ENCODE results near the gene MRPL27. TPM values are rescaled to one million over a fixed set of nuclear protein-coding genes. Genes with fewer than 3 reads are reported as not detected.
"Not testable (repeated sequence)": the region's sequence is repeated elsewhere in the genome, so short reads cannot be mapped to it uniquely, and the experiment has no call there.

MRPL27 gene
- total RNA-seq, 1 donor: 64.3 TPM

DNA sequence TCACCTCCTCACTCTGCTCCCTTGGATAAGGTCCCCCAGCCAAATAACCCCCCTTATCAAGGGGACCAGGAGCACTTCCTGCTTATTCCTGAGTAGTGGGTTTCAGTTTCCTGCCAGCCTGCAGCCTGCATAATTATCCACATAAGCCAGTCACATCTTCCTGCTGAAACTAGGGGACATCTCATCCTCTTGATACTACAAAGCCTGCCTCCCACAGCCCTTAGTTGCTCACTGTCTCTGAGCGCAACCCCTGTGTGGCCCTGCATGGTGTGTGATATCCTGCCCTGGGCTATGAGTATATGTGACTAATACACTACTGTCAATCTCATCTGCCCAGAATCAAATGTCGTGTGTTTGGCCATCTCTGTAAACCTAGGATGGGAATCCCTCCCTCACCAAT lies 35.0 kb downstream of the MRPL27 start:
- H3K4me3 ChIP-seq (ENCODE audit: low read depth, low read length): no peak overlapping the region
- TF ChIP-seq, protein P1, sequence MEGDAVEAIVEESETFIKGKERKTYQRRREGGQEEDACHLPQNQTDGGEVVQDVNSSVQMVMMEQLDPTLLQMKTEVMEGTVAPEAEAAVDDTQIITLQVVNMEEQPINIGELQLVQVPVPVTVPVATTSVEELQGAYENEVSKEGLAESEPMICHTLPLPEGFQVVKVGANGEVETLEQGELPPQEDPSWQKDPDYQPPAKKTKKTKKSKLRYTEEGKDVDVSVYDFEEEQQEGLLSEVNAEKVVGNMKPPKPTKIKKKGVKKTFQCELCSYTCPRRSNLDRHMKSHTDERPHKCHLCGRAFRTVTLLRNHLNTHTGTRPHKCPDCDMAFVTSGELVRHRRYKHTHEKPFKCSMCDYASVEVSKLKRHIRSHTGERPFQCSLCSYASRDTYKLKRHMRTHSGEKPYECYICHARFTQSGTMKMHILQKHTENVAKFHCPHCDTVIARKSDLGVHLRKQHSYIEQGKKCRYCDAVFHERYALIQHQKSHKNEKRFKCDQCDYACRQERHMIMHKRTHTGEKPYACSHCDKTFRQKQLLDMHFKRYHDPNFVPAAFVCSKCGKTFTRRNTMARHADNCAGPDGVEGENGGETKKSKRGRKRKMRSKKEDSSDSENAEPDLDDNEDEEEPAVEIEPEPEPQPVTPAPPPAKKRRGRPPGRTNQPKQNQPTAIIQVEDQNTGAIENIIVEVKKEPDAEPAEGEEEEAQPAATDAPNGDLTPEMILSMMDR (IDR thresholded peaks at IDR 0.05; ENCODE audit: insufficient read depth, low read length): no peak
- DNase-seq (ENCODE audit: low read depth): no peak

DNA sequence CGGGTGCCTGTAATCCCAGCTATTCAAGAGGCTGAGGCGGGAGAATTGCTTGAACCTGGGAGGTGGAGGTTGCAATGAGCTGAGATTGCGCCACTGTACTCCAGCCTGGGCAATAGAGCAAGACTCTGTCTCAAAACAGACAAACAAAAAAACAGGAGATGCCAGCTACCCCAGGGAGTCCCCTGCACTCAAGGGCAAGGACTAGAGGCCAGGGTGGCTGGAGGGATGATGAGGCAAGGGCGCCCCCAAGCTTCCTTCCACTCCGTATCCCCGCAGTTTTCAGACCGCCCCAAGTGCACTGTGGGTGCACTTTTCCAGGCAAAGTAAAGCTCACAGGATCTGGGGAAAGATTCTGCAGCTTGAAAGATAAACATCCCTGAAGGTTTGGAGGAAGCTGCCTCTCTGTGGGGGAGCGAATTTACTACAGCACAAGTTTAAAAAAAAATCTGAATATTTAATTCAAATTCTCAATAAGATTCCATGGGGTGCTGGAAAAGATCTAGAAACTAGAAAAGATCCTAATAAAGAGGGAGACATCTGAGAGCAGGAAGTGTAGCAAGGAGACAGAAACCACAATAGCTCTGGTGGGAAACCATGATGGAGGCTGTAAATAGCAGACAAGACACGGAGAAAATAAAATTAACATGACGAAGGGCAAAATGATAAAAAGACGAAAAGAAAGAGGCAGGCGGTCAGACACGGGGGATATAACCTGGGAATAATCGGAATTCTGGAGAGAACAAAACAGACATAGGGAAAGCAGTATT lies 39.5 kb downstream of the MRPL27 start:
- not testable (repeated sequence) for H3K4me3 ChIP-seq (ENCODE audit: low read depth, low read length); DNase-seq (ENCODE audit: low read depth)

DNA sequence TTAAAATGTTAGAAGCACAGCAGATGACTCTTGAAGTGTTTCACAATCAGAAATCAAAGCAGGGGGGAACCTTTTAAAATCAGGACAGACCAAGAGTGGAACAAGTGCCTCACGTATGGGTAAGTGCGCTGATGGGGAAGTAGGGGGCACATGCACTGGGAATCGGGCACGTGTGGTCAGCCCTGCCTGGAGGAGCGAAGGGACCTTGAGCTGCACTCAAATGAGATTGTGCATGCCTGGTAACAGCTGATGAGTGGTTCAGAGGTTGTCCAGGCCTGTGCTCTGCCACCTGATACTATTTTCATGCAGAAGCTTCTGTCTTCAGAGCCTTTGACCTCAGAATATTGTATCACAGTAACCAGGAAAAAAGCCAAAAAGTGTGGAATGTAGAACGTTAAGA lies 40.8 kb downstream of the MRPL27 start:
- DNase-seq (ENCODE audit: low read depth): no peak
- TF ChIP-seq, protein P1 (IDR thresholded peaks at IDR 0.05; ENCODE audit: insufficient read depth, low read length): no peak
- H3K4me3 ChIP-seq (ENCODE audit: low read depth, low read length): no peak overlapping the region

DNA sequence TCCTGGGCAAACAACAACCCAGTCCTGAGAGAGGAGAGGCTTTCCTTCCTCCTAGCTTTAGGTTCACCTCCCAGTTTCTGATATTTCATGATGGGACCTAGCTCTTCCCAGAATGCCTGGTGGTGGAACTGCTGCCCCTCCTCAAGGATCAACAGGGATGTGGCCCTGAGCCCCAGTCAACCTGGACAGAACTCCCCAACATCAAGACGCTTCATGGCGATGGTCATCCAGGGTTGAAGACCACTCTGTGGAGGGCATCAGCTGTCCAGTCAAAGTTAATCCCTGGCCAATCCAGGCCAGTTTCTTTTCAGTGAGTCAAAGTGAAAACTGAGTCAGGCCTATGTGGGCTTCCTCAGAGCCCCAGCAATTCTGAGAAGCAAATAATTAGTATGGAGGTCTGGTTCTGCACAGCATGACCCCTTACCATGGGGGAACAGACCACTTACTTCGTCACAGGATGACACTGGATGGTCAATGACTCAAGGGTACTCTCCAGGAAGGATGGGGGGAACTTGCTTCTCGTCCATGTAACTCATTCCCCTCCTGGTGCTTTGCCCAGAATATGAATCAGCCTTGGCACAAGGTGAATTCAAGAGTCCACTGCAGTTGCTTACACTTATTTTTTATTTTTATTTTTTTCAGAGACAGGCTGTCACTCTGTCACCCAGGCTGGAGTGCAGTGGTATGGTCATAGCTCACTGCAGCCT lies 41.7 kb downstream of the MRPL27 start:
- TF ChIP-seq, protein P1 (IDR thresholded peaks at IDR 0.05; ENCODE audit: insufficient read depth, low read length): no peak
- no peak overlapping the region for H3K4me3 ChIP-seq (ENCODE audit: low read depth, low read length)
- DNase-seq (ENCODE audit: low read depth): peak; percentile 92

DNA sequence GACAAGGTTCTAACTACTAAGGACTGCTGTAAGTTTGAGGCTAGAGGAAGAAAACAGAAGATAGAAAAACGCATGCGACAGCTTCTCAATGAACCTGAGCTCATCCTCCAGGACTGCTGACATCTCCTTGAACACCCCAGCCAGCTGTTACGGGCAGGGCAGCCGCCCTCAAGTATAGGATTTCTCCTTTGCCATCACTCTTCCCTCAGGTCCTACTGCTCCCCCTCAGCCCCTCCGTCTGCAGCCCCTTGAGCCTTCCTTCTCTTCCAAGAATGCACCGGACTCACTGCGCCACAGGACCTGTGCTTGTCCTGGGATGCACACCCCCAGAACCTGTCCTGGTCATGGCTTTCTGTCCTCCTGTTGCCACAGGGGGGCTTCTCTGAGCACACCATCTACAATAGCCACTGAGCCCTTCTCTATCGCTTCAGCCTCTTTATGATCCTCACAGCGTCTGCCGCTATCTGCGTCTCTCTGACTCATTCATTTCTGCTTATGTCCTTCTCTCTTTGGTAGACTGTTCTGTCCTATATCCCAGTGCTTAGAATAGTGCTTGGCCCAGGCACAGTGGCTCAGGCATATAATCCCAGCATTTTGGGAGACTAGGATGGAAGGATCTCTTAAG lies 42.7 kb downstream of the MRPL27 start:
- H3K4me3 ChIP-seq (ENCODE audit: low read depth, low read length): no peak overlapping the region
- TF ChIP-seq, protein P1 (IDR thresholded peaks at IDR 0.05; ENCODE audit: insufficient read depth, low read length): no peak
- DNase-seq (ENCODE audit: low read depth): no peak

DNA sequence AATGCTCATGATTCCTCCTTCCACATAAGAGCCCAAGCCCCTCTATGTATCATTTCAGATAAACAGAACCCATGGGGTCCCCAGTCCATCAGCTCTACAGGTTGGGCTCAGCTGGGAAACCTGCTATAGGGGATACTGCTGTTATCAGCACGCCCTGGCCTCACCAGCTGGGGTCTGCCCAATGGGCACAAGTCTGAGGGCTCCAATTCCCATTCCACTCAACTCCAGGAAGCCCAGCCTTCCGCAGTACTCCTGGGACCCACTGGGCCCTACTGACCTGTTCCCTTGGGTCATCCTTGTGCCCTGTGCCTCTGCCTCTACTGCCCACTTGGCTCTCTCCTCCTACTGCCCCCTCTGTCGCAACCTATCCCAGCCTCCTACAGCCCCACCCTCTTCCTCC lies 43.3 kb downstream of the MRPL27 start:
- no peak overlapping the region for H3K4me3 ChIP-seq (ENCODE audit: low read depth, low read length)
- DNase-seq (ENCODE audit: low read depth): peak; percentile 21
- TF ChIP-seq, protein P1 (IDR thresholded peaks at IDR 0.05; ENCODE audit: insufficient read depth, low read length): no peak

All from fibroblast of the aortic adventitia (primary cell).